Measurements from ENCODE around the gene LAMC1.
A peak's percentile ranks its signal among the peaks of the same experiment; 100 is the strongest.

Gene LAMC1

GRCh38 chr1:183096351-183096750 is 73.1 kb downstream of the LAMC1 start:
- Histone ChIP-seq H3K4me3 (no peak overlapping the region), H3K27ac (no peak overlapping the region)
- no peak for DNase-seq (ENCODE audit: low spot score)
- TF ChIP-seq CTCF (IDR thresholded peaks at IDR 0.05): no peak

GRCh38 chr1:183096894-183097293 is 73.7 kb downstream of the LAMC1 start:
- H3K27ac ChIP-seq: no peak overlapping the region
- no peak for TF ChIP-seq CTCF (IDR thresholded peaks at IDR 0.05)
- H3K4me3 ChIP-seq: no peak overlapping the region
- DNase-seq (ENCODE audit: low spot score): no peak

- peak overlapping the region in 1 of 2 donors; percentile 34 for H3K27ac ChIP-seq
- H3K4me3 ChIP-seq: peak overlapping the region; percentile 27
- no peak for TF ChIP-seq CTCF (IDR thresholded peaks at IDR 0.05)
- no peak for DNase-seq (ENCODE audit: low spot score)
Measured at GRCh38 chr1:183097438-183098051, 74.3 kb downstream of the LAMC1 start.

GRCh38 chr1:183098317-183098716 is 75.1 kb downstream of the LAMC1 start:
- H3K4me3 ChIP-seq: peak overlapping the region; percentile 27
- TF ChIP-seq CTCF (IDR thresholded peaks at IDR 0.05): no peak
- no peak for DNase-seq (ENCODE audit: low spot score)
- peak overlapping the region in 1 of 2 donors; percentile 34 for H3K27ac ChIP-seq

GRCh38 chr1:183100361-183100974 is 77.2 kb downstream of the LAMC1 start:
- Histone ChIP-seq H3K27ac (no peak overlapping the region), H3K4me3 (no peak overlapping the region)
- no peak for TF ChIP-seq CTCF (IDR thresholded peaks at IDR 0.05)
- DNase-seq (ENCODE audit: low spot score): no peak

GRCh38 chr1:183101081-183101480 is 77.9 kb downstream of the LAMC1 start:
- no peak overlapping the region for H3K27ac ChIP-seq
- TF ChIP-seq CTCF (IDR thresholded peaks at IDR 0.05): no peak
- no peak for DNase-seq (ENCODE audit: low spot score)
- no peak overlapping the region for H3K4me3 ChIP-seq

- Histone ChIP-seq H3K4me3 (no peak overlapping the region), H3K27ac (peak overlapping the region in 1 of 2 donors; percentile 25)
- no peak for DNase-seq (ENCODE audit: low spot score)
- no peak for TF ChIP-seq CTCF (IDR thresholded peaks at IDR 0.05)
Measured at GRCh38 chr1:183101841-183102276, 78.6 kb downstream of the LAMC1 start.

All from coronary artery (tissue), 2 donors.